NAMALWA (cell line): Measurements from ENCODE around the gene DDX6.
"Not testable (repeated sequence)": the region's sequence is repeated elsewhere in the genome, so short reads cannot be mapped to it uniquely, and the experiment has no call there.

Experiments used
- DNase-seq: peaks from one replicate; pipeline ENCODE4 v3.0.0-alpha.2; 2015; ENCODE audit warnings: low spot score

Gene DDX6

GRCh38 chr11:118791961-118792569, 1.1 kb upstream of the DDX6 start:
- no peak for DNase-seq

GRCh38 chr11:118790357-118791110, 430 bp downstream of the DDX6 start:
- DNase-seq, result peak; percentile 82

- DNase-seq, result peak; percentile 72
Observed at GRCh38 chr11:118789501-118790356, 1.2 kb downstream of the DDX6 start.

GRCh38 chr11:118786657-118787056, 4.3 kb downstream of the DDX6 start:
- no peak for DNase-seq

- DNase-seq, result no peak
Observed at GRCh38 chr11:118785362-118785761, 5.6 kb downstream of the DDX6 start.

- DNase-seq, result no peak
Observed at GRCh38 chr11:118783724-118784495, 7.1 kb downstream of the DDX6 start.

GRCh38 chr11:118783324-118783723, 7.6 kb downstream of the DDX6 start:
- DNase-seq, result not testable (repeated sequence)

GRCh38 chr11:118778898-118779297, 12.1 kb downstream of the DDX6 start:
- DNase-seq, result no peak

GRCh38 chr11:118774032-118774431, 16.9 kb downstream of the DDX6 start:
- no peak for DNase-seq

GRCh38 chr11:118771547-118772288, 19.2 kb downstream of the DDX6 start:
- no peak for DNase-seq

- no peak for DNase-seq
Observed at GRCh38 chr11:118768690-118769089, 22.3 kb downstream of the DDX6 start.

- no peak for DNase-seq
Observed at GRCh38 chr11:118766035-118766434, 24.9 kb downstream of the DDX6 start.

GRCh38 chr11:118765095-118765691, 25.8 kb downstream of the DDX6 start:
- not testable (repeated sequence) for DNase-seq

- no peak for DNase-seq
Observed at GRCh38 chr11:118763041-118763440, 27.9 kb downstream of the DDX6 start.

- DNase-seq, result not testable (repeated sequence)
Observed at GRCh38 chr11:118761981-118762380, 29.0 kb downstream of the DDX6 start.

- DNase-seq, result no peak
Observed at GRCh38 chr11:118757876-118758399, 33.0 kb downstream of the DDX6 start.

GRCh38 chr11:118752654-118753053, 38.3 kb downstream of the DDX6 start:
- DNase-seq, result no peak

GRCh38 chr11:118749429-118749828, 41.5 kb downstream of the DDX6 start:
- DNase-seq, result no peak

- DNase-seq, result no peak
Observed at GRCh38 chr11:118748056-118748455, 42.9 kb downstream of the DDX6 start.

GRCh38 chr11:118746988-118747585, 43.9 kb downstream of the DDX6 start:
- no peak for DNase-seq
